Measurements from ENCODE around the gene GPR83. TPM values are rescaled to one million over a fixed set of nuclear protein-coding genes. Genes with fewer than 3 reads are reported as not detected.

The GPR83 gene
- total and polyA plus RNA-seq, 2 of the 4 experiments (the other 2 are of a cell fraction) = under 0.01 to 0.07 TPM

- POLR2A ChIA-PET (ENCODE audit: unreplicated experiment) = no interaction called here
- no TSS peak for BruUV-seq (replicated peaks)
- no CpG with 5 or more reads among the region's 3 CpGs for WGBS, 2 experiments (ENCODE audit: extremely low coverage in 2 of 2, insufficient read length in 1 of 2)
Measured at GRCh38 chr11:94423507-94423906, 22.3 kb upstream of the GPR83 start.

More at GRCh38 chr11:94423507-94423906, 22.3 kb upstream of the GPR83 start:
- Histone ChIP-seq H2BK120ac (ENCODE audit: low read depth, low read length) (no peak overlapping the region), H3K14ac (replicated peaks; ENCODE audit: low read depth, low read length) (no peak overlapping the region), H3K23ac (ENCODE audit: low read depth, low read length) (no peak overlapping the region), H4K91ac (ENCODE audit: insufficient read depth, low read depth, low read length) (no peak overlapping the region), H3K79me1 (ENCODE audit: low read depth in 1 of 2, low read length in 2 of 2) (0 out of 4 replicates have a peak, but pooled peaks cover 0 to 4% of the 10 kb centered on the region in 2 experiments), H3K9ac (ENCODE audit: low read depth, low read length) (no peak overlapping the region), H3K18ac (ENCODE audit: low read depth, low read length) (no peak overlapping the region), H2BK15ac (ENCODE audit: low read depth, low read length) (no peak overlapping the region), H3K36me3 (ENCODE audit: control insufficient read depth, insufficient read depth, low read length) (no peaks in the 10 kb centered on the region), H3K56ac (ENCODE audit: extremely low read depth, insufficient read depth, low read length) (no peak overlapping the region), H2BK5ac (ENCODE audit: low read depth, low read length, poor library complexity, severe bottlenecking) (no peak overlapping the region), H4K5ac (ENCODE audit: low read depth, low read length) (no peak overlapping the region), H3K27ac (ENCODE audit: insufficient read depth, low read length) (no peak overlapping the region), H3K4ac (ENCODE audit: low read depth, low read length) (no peak overlapping the region), H3K27me3 (ENCODE audit: control insufficient read depth, insufficient read depth, low read length) (no peaks in the 10 kb centered on the region), H3K4me1 (ENCODE audit: control insufficient read depth, insufficient read depth, low read length) (peaks cover 3% of the 10 kb centered on the region; the same call in 1 of the 2 replicates), H4K20me1 (ENCODE audit: insufficient read depth, low read length) (no peaks in the 10 kb centered on the region), H4K8ac (ENCODE audit: low read depth in 2 of 2, low read length in 2 of 2) (no peak overlapping the region), H3K9me1 (ENCODE audit: insufficient read depth, low read length) (peaks cover 6% of the 10 kb centered on the region; the same call in 1 of the 2 replicates), H2AK9ac (replicated peaks; ENCODE audit: low read depth, low read length, poor library complexity) (no peak overlapping the region), H3K4me3 (ENCODE audit: insufficient read depth, low read depth, low read length) (no peak overlapping the region), H2AFZ (replicated peaks; ENCODE audit: low read length, poor library complexity) (no peak overlapping the region), H3K4me2 (ENCODE audit: low read depth, low read length) (no peak overlapping the region), H3K9me3 (ENCODE audit: control insufficient read depth, insufficient read depth, low read length) (no peaks in the 10 kb centered on the region), H2BK20ac (ENCODE audit: low read depth, low read length) (no peak overlapping the region), H2AK5ac (ENCODE audit: low read depth, low read length) (no peak overlapping the region)
- ATAC-seq (ENCODE audit: low read depth) = no peak
- dilution Hi-C loops (cut with HindIII; ENCODE audit: low sequenced_read_pairs, unreplicated experiment) (no loop called here), intact Hi-C loops (cut with micrococcal nuclease) (no loop called here), in situ Hi-C loops (cut with MboI; ENCODE audit: low sequenced_read_pairs) (loop anchor here (10.0 kb wide), 1 partner anchor 249 kb away; no protein-coding TSS in a partner anchor)
- no peak for TF ChIP-seq NFE2L2 (IDR thresholded peaks at IDR 0.05; ENCODE audit: low read depth, low read length)
- no peak for TF ChIP-seq RAD21 (IDR thresholded peaks at IDR 0.05; ENCODE audit: low read length)
- no peak for TF ChIP-seq CHD1 (IDR thresholded peaks at IDR 0.05; ENCODE audit: low read depth, low read length)
- no peak for TF ChIP-seq MAFK (IDR thresholded peaks at IDR 0.05; ENCODE audit: low read depth, low read length)
- CTCF ChIA-PET = interaction anchor here (1.0 kb wide), 1 partner anchor 502 kb away, joined by 4 read pairs; no protein-coding TSS in a partner anchor
- DNase-seq = no peak

All from IMR-90 (cell line).